Trophoblast cell (in vitro differentiated cells and primary cell): ENCODE measurements around the gene MMP20.

ENCODE experiments used
- DNase-seq, 2 donors: peaks; one replicate each; pipeline ENCODE4 v3.0.0-alpha.2; 2016
- H2AFZ ChIP-seq: 2 replicates; pipeline ENCODE4 v1.6.1; 2013; ENCODE audit warnings: low read length, moderate library complexity, mild to moderate bottlenecking; ENCODE audit not compliant: insufficient read depth, poor library complexity
- H2AK5ac ChIP-seq: 2 replicates; pipeline ENCODE4 v1.6.1; 2013; ENCODE audit warnings: mild to moderate bottlenecking, low read length
- H2BK120ac ChIP-seq: 2 replicates; pipeline ENCODE4 v1.6.1; 2013; ENCODE audit warnings: low read length, mild to moderate bottlenecking, moderate library complexity; ENCODE audit not compliant: insufficient read depth, poor library complexity
- H2BK12ac ChIP-seq: 2 replicates; pipeline ENCODE4 v1.6.1; 2013; ENCODE audit warnings: mild to moderate bottlenecking, low read length, moderate library complexity
- H2BK5ac ChIP-seq: 2 replicates; pipeline ENCODE4 v1.6.1; 2013; ENCODE audit warnings: low read length, low read depth, moderate library complexity, mild to moderate bottlenecking; ENCODE audit not compliant: poor library complexity
- H3K14ac ChIP-seq: 2 replicates; pipeline ENCODE4 v1.6.1; 2013; ENCODE audit warnings: mild to moderate bottlenecking, low read length
- H3K18ac ChIP-seq: 2 replicates; pipeline ENCODE4 v1.6.1; 2013; ENCODE audit warnings: mild to moderate bottlenecking, low read length
- H3K23ac ChIP-seq: 2 replicates; pipeline ENCODE4 v1.6.1; 2013; ENCODE audit warnings: low read length
- H3K27ac ChIP-seq: 2 replicates; pipeline ENCODE4 v1.5.1; 2013; ENCODE audit warnings: low read depth, mild to moderate bottlenecking, inconsistent platforms, low read length, moderate library complexity
- H3K27me3 ChIP-seq: 2 replicates; pipeline ENCODE4 v1.6.1; 2013; ENCODE audit warnings: inconsistent platforms, mild to moderate bottlenecking, low read length, moderate library complexity; ENCODE audit not compliant: insufficient read depth
- H3K36me3 ChIP-seq, 2 experiments: 1 replicate in 1 of 2; 2 replicates in 1 of 2; pipeline ENCODE4 v1.6.1; 2013; ENCODE audit warnings: low read length in 2 of 2, mild to moderate bottlenecking in 2 of 2, moderate library complexity in 1 of 2; ENCODE audit not compliant: insufficient read depth in 2 of 2, control insufficient read depth in 1 of 2
- H3K4ac ChIP-seq: 2 replicates; pipeline ENCODE4 v1.6.1; 2013; ENCODE audit warnings: low read depth, mild to moderate bottlenecking, low read length, moderate library complexity
- H3K4me1 ChIP-seq, 2 experiments: 1 replicate in 1 of 2; 2 replicates in 1 of 2; pipeline ENCODE4 v1.6.1; 2013; ENCODE audit warnings: low read length in 2 of 2, mild to moderate bottlenecking in 2 of 2, moderate library complexity in 1 of 2; ENCODE audit not compliant: insufficient read depth in 2 of 2, control insufficient read depth in 1 of 2
- H3K4me2 ChIP-seq: 2 replicates; pipeline ENCODE4 v1.6.1; 2013; ENCODE audit warnings: inconsistent platforms, mild to moderate bottlenecking, low read length, moderate library complexity
- H3K4me3 ChIP-seq: 2 replicates; pipeline ENCODE4 v1.5.1; 2013; ENCODE audit warnings: mild to moderate bottlenecking, low read depth, low read length, inconsistent platforms
- H3K79me1 ChIP-seq: one replicate; pipeline ENCODE4 v1.6.1; 2013; ENCODE audit warnings: low read length
- H3K79me2 ChIP-seq: 2 replicates; pipeline ENCODE4 v1.6.1; 2013; ENCODE audit warnings: low read length, mild to moderate bottlenecking; ENCODE audit not compliant: control insufficient read depth, insufficient read depth, poor library complexity
- H3K9ac ChIP-seq: 2 replicates; pipeline ENCODE4 v1.6.1; 2013; ENCODE audit warnings: mild to moderate bottlenecking, low read length
- H3K9me3 ChIP-seq: 2 replicates; pipeline ENCODE4 v1.6.1; 2013; ENCODE audit warnings: low read depth, mild to moderate bottlenecking, control low read depth, inconsistent platforms, low read length; ENCODE audit not compliant: insufficient read depth
- H4K12ac ChIP-seq: 2 replicates; pipeline ENCODE4 v1.6.1; 2013; ENCODE audit warnings: low read depth, mild to moderate bottlenecking, low read length, moderate library complexity
- H4K8ac ChIP-seq: 2 replicates; pipeline ENCODE4 v1.6.1; 2013; ENCODE audit warnings: low read depth, mild to moderate bottlenecking, low read length, moderate library complexity
- H4K91ac ChIP-seq: one replicate; pipeline ENCODE4 v1.6.1; 2013; ENCODE audit warnings: low read depth, mild to moderate bottlenecking, low read length, moderate library complexity
- WGBS: extraction: QIAGEN DNeasy Blood & Tissue Kit; methylation state at CpG from one replicate; pipeline ENCODE4 v1.1.7; 2013; ENCODE audit warnings: missing lambda C conversion rate; ENCODE audit not compliant: insufficient read length, insufficient coverage; ENCODE audit errors: extremely low coverage; 5-methylcytosine and 5-hydroxymethylcytosine counted together

Gene MMP20

GRCh38 chr11:102573851-102574250 is 51.3 kb downstream of the MMP20 start:
- Histone ChIP-seq H3K4me3 (no peak overlapping the region), H4K12ac (no peak overlapping the region), H3K9ac (no peak overlapping the region), H3K27me3 (no peaks in the 10 kb centered on the region), H3K18ac (no peak overlapping the region), H3K14ac (no peak overlapping the region), H3K4ac (no peak overlapping the region), H2AFZ (no peak overlapping the region), H3K36me3 (no peaks in the 10 kb centered on the region), H3K79me2 (no peaks in the 10 kb centered on the region), H3K9me3 (peaks cover 1% of the 10 kb centered on the region), H3K79me1 (no peaks in the 10 kb centered on the region), H3K27ac (no peak overlapping the region), H2BK120ac (no peak overlapping the region), H2BK12ac (no peak overlapping the region), H2AK5ac (no peak overlapping the region), H2BK5ac (no peak overlapping the region), H3K4me1 (no peaks in the 10 kb centered on the region), H3K23ac (no peak overlapping the region), H3K4me2 (no peak overlapping the region), H4K91ac (no peak overlapping the region), H4K8ac (no peak overlapping the region)
- WGBS = no CpG with 5 or more reads among the region's 2 CpGs
- DNase-seq = no peak

- no peaks in the 10 kb centered on the region for H3K79me1 ChIP-seq
- H3K4me1 ChIP-seq = no peaks in the 10 kb centered on the region
- H3K23ac ChIP-seq = no peak overlapping the region
- H3K36me3 ChIP-seq = no peaks in the 10 kb centered on the region
- H3K4me2 ChIP-seq = no peak overlapping the region
- H3K27me3 ChIP-seq = no peaks in the 10 kb centered on the region
- H3K4ac ChIP-seq = no peak overlapping the region
- H2BK5ac ChIP-seq = no peak overlapping the region
- H4K12ac ChIP-seq = no peak overlapping the region
- no peak overlapping the region for H3K9ac ChIP-seq
- H2AK5ac ChIP-seq = no peak overlapping the region
- no peak overlapping the region for H4K8ac ChIP-seq
- H4K91ac ChIP-seq = no peak overlapping the region
- H3K27ac ChIP-seq = no peak overlapping the region
- no CpG with 5 or more reads among the region's 2 CpGs for WGBS
- no peak overlapping the region for H2BK120ac ChIP-seq
- no peak overlapping the region for H3K14ac ChIP-seq
- peaks cover 2% of the 10 kb centered on the region for H3K9me3 ChIP-seq
- H2AFZ ChIP-seq = no peak overlapping the region
- H2BK12ac ChIP-seq = no peak overlapping the region
- no peak for DNase-seq
- H3K4me3 ChIP-seq = no peak overlapping the region
- H3K18ac ChIP-seq = no peak overlapping the region
- H3K79me2 ChIP-seq = no peaks in the 10 kb centered on the region
These were observed 52.4 kb downstream of the MMP20 start for GRCh38 chr11:102572554-102573220.

DNA sequence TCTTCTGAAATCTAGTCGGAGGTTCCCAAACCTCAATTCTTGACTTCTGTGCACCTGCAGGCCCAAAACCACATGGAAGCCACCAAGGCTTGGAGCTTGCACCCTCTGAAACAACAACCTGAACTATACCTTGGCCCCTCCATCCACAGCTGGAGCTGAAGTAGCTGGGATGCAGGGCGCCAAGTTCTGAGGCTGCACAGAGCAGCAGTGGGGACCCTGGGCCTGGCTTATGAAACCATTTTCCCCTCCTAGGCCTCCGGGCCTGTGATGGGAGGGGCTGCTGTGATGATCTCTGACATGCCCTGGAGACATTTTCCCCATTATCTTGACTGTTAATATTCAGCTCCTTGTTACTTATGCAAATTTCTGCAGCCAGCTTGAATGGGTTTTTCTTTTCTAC is 56.3 kb downstream of the MMP20 start:
- no peak for DNase-seq
- Histone ChIP-seq H3K14ac (no peak overlapping the region), H3K79me1 (no peaks in the 10 kb centered on the region), H3K23ac (no peak overlapping the region), H3K18ac (no peak overlapping the region), H2BK5ac (no peak overlapping the region), H2BK120ac (no peak overlapping the region), H2AFZ (no peak overlapping the region), H3K27ac (no peak overlapping the region), H3K79me2 (no peaks in the 10 kb centered on the region), H2BK12ac (no peak overlapping the region), H3K4me1 (no peaks in the 10 kb centered on the region), H4K91ac (no peak overlapping the region), H3K9me3 (peaks cover 2% of the 10 kb centered on the region), H3K4ac (no peak overlapping the region), H2AK5ac (no peak overlapping the region), H3K9ac (no peak overlapping the region), H3K36me3 (no peaks in the 10 kb centered on the region), H3K4me2 (no peak overlapping the region), H3K4me3 (no peak overlapping the region), H3K27me3 (no peaks in the 10 kb centered on the region), H4K12ac (no peak overlapping the region), H4K8ac (no peak overlapping the region)
- WGBS = no CpG with 5 or more reads among the region's 3 CpGs

- WGBS = no CpG with 5 or more reads among the region's 1 CpG
- Histone ChIP-seq H3K79me2 (no peaks in the 10 kb centered on the region), H3K36me3 (no peaks in the 10 kb centered on the region), H3K27me3 (no peaks in the 10 kb centered on the region), H3K4ac (no peak overlapping the region), H3K4me1 (no peaks in the 10 kb centered on the region), H3K4me2 (no peak overlapping the region), H2AK5ac (no peak overlapping the region), H3K23ac (no peak overlapping the region), H3K14ac (no peak overlapping the region), H2AFZ (no peak overlapping the region), H2BK12ac (no peak overlapping the region), H4K91ac (no peak overlapping the region), H3K27ac (no peak overlapping the region), H2BK120ac (no peak overlapping the region), H2BK5ac (no peak overlapping the region), H3K9me3 (peaks cover 2% of the 10 kb centered on the region), H4K8ac (no peak overlapping the region), H3K18ac (no peak overlapping the region), H3K79me1 (no peaks in the 10 kb centered on the region), H3K4me3 (no peak overlapping the region), H4K12ac (no peak overlapping the region), H3K9ac (no peak overlapping the region)
- DNase-seq = no peak
These were observed 59.0 kb downstream of the MMP20 start for GRCh38 chr11:102566112-102566511.
